Right lobe of liver (tissue), 6 donors: ENCODE measurements around the gene MRLN. TPM values are rescaled to one million over a fixed set of nuclear protein-coding genes. Genes with fewer than 3 reads are reported as not detected.

ENCODE experiments used
- ATAC-seq, 4 donors: fragments of 200-7000 bp; cut with Tn5 transposase; one replicate each; pipeline ENCODE4 v1.9.1; 2020; ENCODE audit warnings: mild to moderate bottlenecking in 4 of 4, moderate library complexity in 4 of 4
- DNase-seq, 3 donors: peaks; one replicate each; pipeline ENCODE4 v3.0.0-alpha.2; 2020
- H3K27ac ChIP-seq, 3 donors: fragments of 200-600 bp; one replicate each; pipeline ENCODE4 v1.8.0; 2022
- H3K27me3 ChIP-seq, 2 donors: fragments of 200-600 bp; one replicate each; pipeline ENCODE4 v1.8.0; 2022
- H3K36me3 ChIP-seq, 4 donors: fragments of 200-600 bp; sonication (generic) in 1 of 4; one replicate each; pipeline versions ENCODE4 v1.5.1 to v1.8.0; 2017 to 2022; ENCODE audit warnings: control low read depth in 1 of 4
- H3K4me1 ChIP-seq, 4 donors: fragments of 200-600 bp; sonication (generic) in 1 of 4; one replicate each; pipeline versions ENCODE4 v1.5.1 to v1.8.0; 2017 to 2022; ENCODE audit warnings: control low read depth in 1 of 4
- H3K4me3 ChIP-seq, 3 donors: fragments of 200-600 bp; one replicate each; pipeline ENCODE4 v1.8.0; 2022
- H3K9me3 ChIP-seq, 4 donors: fragments of 200-600 bp; sonication (generic) in 1 of 4; one replicate each; pipeline versions ENCODE4 v1.5.1 to v1.8.0; 2017 to 2022; ENCODE audit warnings: control low read depth in 1 of 4
- POLR2A ChIP-seq: fragments of 450-650 bp; IDR thresholded peaks from one replicate; pipeline ENCODE4 v1.6.1; 2017; ENCODE audit warnings: antibody characterized with exemption, mild to moderate bottlenecking
- WGBS: methylation state at CpG from one replicate; pipeline ENCODE4 v1.1.6; 2018; ENCODE audit warnings: low coverage, low lambda C conversion rate; ENCODE audit not compliant: insufficient coverage; ENCODE audit errors: missing lambda C conversion rate; 5-methylcytosine and 5-hydroxymethylcytosine counted together
- intact Hi-C, 2 donors: fragments of 100-400 bp; cut with DNase I; formaldehyde crosslinking; loops; one replicate each; pipeline versions ENCODE4 v1.11.2 to v1.14.1; 2022
- long read RNA-seq: library from polyadenylated mRNA; unstranded; transcript quantifications from one replicate; pipeline ENCODE4 v2.0.0, GENCODE V29; 2019
- total RNA-seq, 6 experiments: library from RNA; depleted of rRNA in 2 of 6; stranded (reverse); fragments of >200 nt in 2 of 6; fragmentation: NEBNext Ultra II Directional in 3 of 6; extraction: Animal tissue kit (Norgen Biotek cat#: 25700) in 3 of 6; gene quantifications; one replicate each; pipeline versions ENCODE4 v1.1.0 to v1.2.4, GENCODE V29; 2016 to 2023
- TF ChIP-seq, protein P1 (sequence below), 4 donors: fragments of 200-600 bp in 3 of 4; fragments of 450-650 bp in 1 of 4; IDR thresholded peaks; one replicate each; pipeline versions ENCODE4 v1.5.1 to v1.8.0; 2016 to 2022; ENCODE audit warnings: antibody characterized with exemption in 4 of 4, mild to moderate bottlenecking in 2 of 4
- donor health status: DM: no; HTN: yes; CAD: no.
- donor health status: DM: no; HTN: no; CAD: no.
- donor health status: DM: no; HTN: no; CAD: no.
- donor health status: DM: no; HTN: yes; CAD: no.
- donor health status: DM: no; HTN: yes; CAD: no.

The MRLN gene
- total RNA-seq: not detected
- long read RNA-seq: 0 reads

- TF ChIP-seq, protein P1, sequence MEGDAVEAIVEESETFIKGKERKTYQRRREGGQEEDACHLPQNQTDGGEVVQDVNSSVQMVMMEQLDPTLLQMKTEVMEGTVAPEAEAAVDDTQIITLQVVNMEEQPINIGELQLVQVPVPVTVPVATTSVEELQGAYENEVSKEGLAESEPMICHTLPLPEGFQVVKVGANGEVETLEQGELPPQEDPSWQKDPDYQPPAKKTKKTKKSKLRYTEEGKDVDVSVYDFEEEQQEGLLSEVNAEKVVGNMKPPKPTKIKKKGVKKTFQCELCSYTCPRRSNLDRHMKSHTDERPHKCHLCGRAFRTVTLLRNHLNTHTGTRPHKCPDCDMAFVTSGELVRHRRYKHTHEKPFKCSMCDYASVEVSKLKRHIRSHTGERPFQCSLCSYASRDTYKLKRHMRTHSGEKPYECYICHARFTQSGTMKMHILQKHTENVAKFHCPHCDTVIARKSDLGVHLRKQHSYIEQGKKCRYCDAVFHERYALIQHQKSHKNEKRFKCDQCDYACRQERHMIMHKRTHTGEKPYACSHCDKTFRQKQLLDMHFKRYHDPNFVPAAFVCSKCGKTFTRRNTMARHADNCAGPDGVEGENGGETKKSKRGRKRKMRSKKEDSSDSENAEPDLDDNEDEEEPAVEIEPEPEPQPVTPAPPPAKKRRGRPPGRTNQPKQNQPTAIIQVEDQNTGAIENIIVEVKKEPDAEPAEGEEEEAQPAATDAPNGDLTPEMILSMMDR (IDR thresholded peaks at IDR 0.05): no peak
- no peak for TF ChIP-seq POLR2A
- Histone ChIP-seq H3K9me3 (no peaks in the 10 kb centered on the region), H3K36me3 (no peaks in the 10 kb centered on the region), H3K27me3 (no peaks in the 10 kb centered on the region), H3K4me3 (no peak within 1 kb of the TSS), H3K4me1 (no peaks in the 10 kb centered on the region), H3K27ac (no peak within 1 kb of the TSS)
- intact Hi-C loops: no loop called here
- 50% methylated on average over 3 of the region's 3 CpGs for WGBS
- no peak for ATAC-seq
- DNase-seq: no peak
These were observed at the start of gene MRLN for GRCh38 chr10:59753267-59753666. Gene MRLN (minus strand): TSS chr10:59753455.

- intact Hi-C loops: no loop called here
- Histone ChIP-seq H3K36me3 (peaks cover 0 to 26% (median 14%) of the 10 kb centered on the region in 4 donors), H3K4me1 (no peaks in the 10 kb centered on the region), H3K4me3 (no peak overlapping the region), H3K27me3 (no peaks in the 10 kb centered on the region), H3K27ac (no peak overlapping the region), H3K9me3 (no peaks in the 10 kb centered on the region)
- no peak for ATAC-seq
- no peak for DNase-seq
- TF ChIP-seq POLR2A: no peak
- TF ChIP-seq, protein P1 (IDR thresholded peaks at IDR 0.05): no peak
- 93% methylated on average over 2 of the region's 2 CpGs for WGBS
These were observed 47.9 kb upstream of the MRLN start for GRCh38 chr10:59801171-59801570.

DNA sequence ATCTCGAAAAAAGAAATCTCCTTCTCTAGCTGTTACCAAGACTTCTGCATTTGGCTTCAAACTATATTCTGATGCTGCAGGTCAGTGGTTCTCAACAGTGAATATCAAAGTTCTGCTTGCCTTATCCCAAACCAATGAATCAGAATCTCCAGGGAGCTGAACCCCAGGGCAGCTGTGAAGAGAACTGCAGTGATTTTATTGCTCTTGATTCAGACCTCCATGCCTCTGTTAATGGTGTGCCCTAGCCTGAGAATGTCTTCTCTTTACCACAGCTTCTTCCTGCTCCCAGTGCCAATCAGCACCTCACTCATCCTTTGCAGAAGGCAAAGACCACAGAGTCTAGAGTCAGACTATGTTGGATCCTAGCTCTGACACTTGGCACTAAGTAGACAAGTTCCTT is 46.2 kb upstream of the MRLN start:
- no peaks in the 10 kb centered on the region for H3K27me3 ChIP-seq
- intact Hi-C loops: no loop called here
- peaks cover 0 to 14% (median 4%) of the 10 kb centered on the region in 4 donors for H3K36me3 ChIP-seq
- no peak overlapping the region for H3K4me3 ChIP-seq
- DNase-seq (no peak), ATAC-seq (no peak)
- WGBS: 100% methylated on average over 1 of the region's 1 CpG
- no peak overlapping the region for H3K27ac ChIP-seq
- H3K9me3 ChIP-seq: no peaks in the 10 kb centered on the region
- H3K4me1 ChIP-seq: no peaks in the 10 kb centered on the region
- no peak for TF ChIP-seq POLR2A
- TF ChIP-seq, protein P1 (IDR thresholded peaks at IDR 0.05): no peak

DNA sequence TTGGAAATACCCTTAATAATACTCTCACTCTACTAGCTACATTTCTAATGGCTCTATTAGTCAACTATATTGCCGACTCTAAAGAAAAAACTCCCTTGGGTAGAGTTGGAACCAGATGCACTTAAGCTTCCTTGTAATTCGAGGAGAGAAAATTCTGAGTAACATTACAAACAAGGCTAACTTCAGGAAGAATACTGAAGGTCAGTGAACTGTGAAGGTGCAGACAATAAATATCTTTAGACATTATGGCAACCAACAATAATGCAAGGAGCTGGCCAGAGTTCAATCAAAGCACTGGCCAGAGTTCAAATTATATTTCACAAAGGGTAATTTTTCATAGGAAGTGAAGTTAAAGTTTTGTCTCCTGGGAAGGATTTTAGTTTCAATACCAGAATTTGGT is 40.7 kb upstream of the MRLN start:
- intact Hi-C loops: no loop called here
- Histone ChIP-seq H3K9me3 (no peaks in the 10 kb centered on the region), H3K27me3 (no peaks in the 10 kb centered on the region), H3K27ac (no peak overlapping the region), H3K4me3 (no peak overlapping the region), H3K4me1 (no peaks in the 10 kb centered on the region), H3K36me3 (peaks cover 0 to 32% (median 11%) of the 10 kb centered on the region in 4 donors)
- WGBS: 76% methylated on average over 2 of the region's 2 CpGs
- no peak for ATAC-seq
- no peak for TF ChIP-seq POLR2A
- TF ChIP-seq, protein P1 (IDR thresholded peaks at IDR 0.05): no peak
- DNase-seq: no peak

DNA sequence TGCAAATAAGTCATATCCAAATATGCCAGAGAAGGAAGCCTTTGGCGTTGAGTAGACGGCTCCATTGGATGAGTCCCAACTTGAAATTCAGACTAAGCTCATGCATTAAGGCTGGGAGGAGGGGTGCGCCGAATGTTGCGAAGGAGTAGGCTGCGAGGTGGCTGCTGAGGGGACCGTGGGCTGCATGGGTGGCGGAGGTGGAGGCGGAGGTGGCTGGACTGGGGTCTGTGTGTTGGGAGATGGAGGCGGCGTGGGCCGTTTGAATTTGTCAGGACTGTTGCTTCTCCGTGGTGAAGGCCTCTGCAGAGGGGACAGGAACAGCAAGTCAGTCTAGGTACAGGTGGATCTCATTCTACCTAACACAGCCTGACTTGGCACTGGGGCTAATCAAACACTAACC is 39.6 kb upstream of the MRLN start:
- TF ChIP-seq, protein P1 (IDR thresholded peaks at IDR 0.05): no peak
- TF ChIP-seq POLR2A: no peak
- H3K4me1 ChIP-seq: no peaks in the 10 kb centered on the region
- no peak overlapping the region for H3K27ac ChIP-seq
- 94% methylated on average over 5 of the region's 13 CpGs for WGBS
- no peaks in the 10 kb centered on the region for H3K9me3 ChIP-seq
- no peak overlapping the region for H3K4me3 ChIP-seq
- H3K36me3 ChIP-seq: peaks cover 0 to 32% (median 11%) of the 10 kb centered on the region in 4 donors
- ATAC-seq: no peak
- intact Hi-C loops: no loop called here
- no peak for DNase-seq
- no peaks in the 10 kb centered on the region for H3K27me3 ChIP-seq
